B cell (primary cell): ENCODE results near the gene CHD6. TPM values are rescaled to one million over a fixed set of nuclear protein-coding genes. Genes with fewer than 3 reads are reported as not detected.

Experiments
- ATAC-seq: fragments of 200-7000 bp; cut with Tn5 transposase; one replicate; pipeline ENCODE4 v1.10.0; 2021; ENCODE audit warnings: low read depth, mild to moderate bottlenecking, moderate number of reproducible peaks, moderate library complexity
- CTCF ChIA-PET: fragments of 350-600 bp; sonication (Branson Sonifier 250); formaldehyde crosslinking; loops from one replicate; lab custom pipeline; 2021; ENCODE audit warnings: antibody characterized with exemption, inconsistent platforms; lab: Charles Lee
- POLR2A ChIA-PET: fragments of 350-600 bp; sonication (Branson Sonifier 250); formaldehyde crosslinking; loops from one replicate; lab custom pipeline; 2021; ENCODE audit warnings: antibody characterized with exemption; lab: Charles Lee
- DNase-seq: peaks from one replicate; pipeline ENCODE4 v3.0.0; 2013
- H2AFZ ChIP-seq: 2 replicates; pipeline ENCODE4 v1.6.1; 2012; ENCODE audit warnings: mild to moderate bottlenecking, low read depth, low read length; ENCODE audit not compliant: insufficient read depth, poor library complexity, severe bottlenecking
- H3K27ac ChIP-seq, 2 donors: 1 replicate in 1 of 2; 2 replicates in 1 of 2; pipeline ENCODE4 v1.5.1; 2012 to 2013; ENCODE audit warnings: low read length in 2 of 2, mild to moderate bottlenecking in 2 of 2, moderate library complexity in 1 of 2
- H3K27me3 ChIP-seq, 4 experiments: fragments of 200-600 bp in 1 of 4; sonication (generic) in 1 of 4; replicated peaks in 1 of 4; 1 replicate in 2 of 4; 2 replicates in 2 of 4; pipeline versions ENCODE4 v1.6.1 to v1.7.0; 2013 to 2016; ENCODE audit warnings: low read length in 3 of 4, mild to moderate bottlenecking in 2 of 4, mixed read lengths in 1 of 4, moderate library complexity in 1 of 4; ENCODE audit not compliant: insufficient read depth in 4 of 4, control insufficient read depth in 3 of 4; ENCODE audit errors: control extremely low read depth in 1 of 4
- H3K36me3 ChIP-seq, 2 experiments: replicated peaks in 1 of 2; 1 replicate in 1 of 2; 2 replicates in 1 of 2; pipeline versions ENCODE4 v1.6.1 to v1.7.1; 2013; ENCODE audit warnings: low read length in 1 of 2; ENCODE audit not compliant: insufficient read depth in 2 of 2, control insufficient read depth in 1 of 2; ENCODE audit errors: control extremely low read depth in 1 of 2, extremely low read depth in 1 of 2
- H3K4me1 ChIP-seq, 2 donors: fragments of 200-600 bp in 1 of 2; sonication (generic) in 1 of 2; 1 replicate in 1 of 2; 2 replicates in 1 of 2; pipeline versions ENCODE4 v1.5.1 to v1.6.1; 2013 to 2017; ENCODE audit warnings: low read length in 2 of 2; ENCODE audit not compliant: control insufficient read depth in 2 of 2, insufficient read depth in 2 of 2
- H3K4me2 ChIP-seq: replicated peaks from 2 replicates; pipeline ENCODE3; 2012; ENCODE audit warnings: mild to moderate bottlenecking, low read depth, low read length; ENCODE audit not compliant: poor library complexity, severe bottlenecking
- H3K4me3 ChIP-seq, 5 experiments: fragments of 200-600 bp in 1 of 5; sonication (generic) in 1 of 5; 1 replicate in 3 of 5; 2 replicates in 2 of 5; pipeline versions ENCODE4 v1.5.1 to v1.7.0; 2011 to 2016; ENCODE audit warnings: low read length in 4 of 5, mild to moderate bottlenecking in 4 of 5, low read depth in 2 of 5, control low read depth in 1 of 5, moderate library complexity in 1 of 5; ENCODE audit not compliant: insufficient read depth in 1 of 5; ENCODE audit errors: control extremely low read depth in 1 of 5, extremely low read depth in 1 of 5
- H3K79me2 ChIP-seq: fragments of 200-600 bp; sonication (generic); one replicate; pipeline ENCODE4 v1.6.0; 2016; ENCODE audit warnings: low read length; ENCODE audit not compliant: control insufficient read depth, insufficient read depth
- H3K9ac ChIP-seq: fragments of 200-600 bp; sonication (generic); 2 replicates; pipeline ENCODE4 v1.6.1; 2017; ENCODE audit warnings: mild to moderate bottlenecking, low read length, moderate library complexity
- H3K9me3 ChIP-seq, 3 donors: one replicate each; pipeline versions ENCODE4 v1.6.1 to v1.7.1; 2013; ENCODE audit warnings: low read length in 2 of 3; ENCODE audit not compliant: control insufficient read depth in 2 of 3, insufficient read depth in 1 of 3; ENCODE audit errors: control extremely low read depth in 1 of 3
- H4K20me1 ChIP-seq: 2 replicates; pipeline ENCODE4 v1.6.0; 2012; ENCODE audit warnings: mild to moderate bottlenecking, low read length; ENCODE audit not compliant: insufficient read depth, control insufficient read depth, poor library complexity, severe bottlenecking
- H3K27ac Mint-ChIP-seq: one replicate; pipeline ENCODE4 v1.8.0; 2021; ENCODE audit warnings: mixed read lengths
- H3K27me3 Mint-ChIP-seq: one replicate; pipeline ENCODE4 v1.8.0; 2021; ENCODE audit warnings: mixed read lengths
- H3K4me1 Mint-ChIP-seq: one replicate; pipeline ENCODE4 v1.8.0; 2021; ENCODE audit warnings: mixed read lengths
- H3K4me3 Mint-ChIP-seq: one replicate; pipeline ENCODE4 v1.8.0; 2021; ENCODE audit warnings: mixed read lengths
- H3K9me3 Mint-ChIP-seq: one replicate; pipeline ENCODE4 v1.8.0; 2022; ENCODE audit warnings: mixed read lengths; ENCODE audit not compliant: insufficient read depth
- EZH2 ChIP-seq: IDR thresholded peaks from 2 replicates; pipeline ENCODE4 v1.6.1; 2012; ENCODE audit warnings: borderline replicate concordance, low read depth, mild to moderate bottlenecking, moderate library complexity, low read length; ENCODE audit not compliant: insufficient read depth, poor library complexity, severe bottlenecking
- WGBS: methylation state at CpG from one replicate; pipeline ENCODE4 v1.1.5; 2013; ENCODE audit warnings: missing lambda C conversion rate; ENCODE audit not compliant: insufficient coverage; 5-methylcytosine and 5-hydroxymethylcytosine counted together
- intact Hi-C: fragments of 100-400 bp; cut with micrococcal nuclease; formaldehyde crosslinking; loops from one replicate; pipeline ENCODE4 v1.10.0; 2022
- polyA plus RNA-seq: library from polyadenylated mRNA; depleted of rRNA; stranded (reverse); fragments of >200 nt; gene quantifications from 2 replicates; pipeline ENCODE4 v1.2.3, GENCODE V29; 2012
- total RNA-seq, 2 donors: library from RNA; stranded (reverse); fragments of 120-200 nt in 1 of 2; gene quantifications; 1 replicate in 1 of 2; 2 replicates in 1 of 2; pipeline versions ENCODE4 v1.2.3 to v1.2.4, GENCODE V29; 2013 to 2022
- TF ChIP-seq, protein P1 (sequence below): fragments of 200-600 bp; IDR thresholded peaks from one replicate; pipeline ENCODE4 v1.8.0; 2022; ENCODE audit warnings: antibody characterized with exemption, mild to moderate bottlenecking

Gene CHD6
- total and polyA plus RNA-seq, 2 donors (not counting 1 experiment from before 2014, with no cell fraction given), result 10.3 to 117 TPM

DNA sequence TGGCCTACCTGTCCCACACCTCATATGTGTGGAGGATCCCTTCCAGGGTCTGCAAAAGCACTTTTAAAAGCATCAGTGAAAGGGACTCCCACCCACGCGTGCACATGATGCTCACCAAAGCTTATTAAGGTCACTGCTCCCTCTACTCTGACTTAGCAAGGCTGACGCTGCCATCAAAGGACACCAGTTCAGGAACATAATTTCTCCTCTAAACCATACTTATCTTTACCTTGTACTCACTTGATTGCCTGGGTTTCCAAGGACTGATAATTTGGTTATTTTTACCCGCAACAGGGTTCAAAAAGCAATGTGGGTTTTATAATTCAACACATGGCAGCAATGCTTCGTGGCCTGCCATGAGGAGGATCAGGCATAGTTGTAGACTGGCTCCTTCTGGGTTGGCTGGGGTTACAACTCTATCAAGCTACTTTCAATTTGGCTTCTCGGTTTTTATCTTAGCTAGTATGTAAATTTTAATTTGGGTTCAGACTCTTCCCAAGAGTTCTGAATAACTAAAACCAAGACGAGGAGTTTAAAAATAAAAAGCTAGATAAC lies 199.4 kb downstream of the CHD6 start:
- intact Hi-C loops, result no loop called here

DNA sequence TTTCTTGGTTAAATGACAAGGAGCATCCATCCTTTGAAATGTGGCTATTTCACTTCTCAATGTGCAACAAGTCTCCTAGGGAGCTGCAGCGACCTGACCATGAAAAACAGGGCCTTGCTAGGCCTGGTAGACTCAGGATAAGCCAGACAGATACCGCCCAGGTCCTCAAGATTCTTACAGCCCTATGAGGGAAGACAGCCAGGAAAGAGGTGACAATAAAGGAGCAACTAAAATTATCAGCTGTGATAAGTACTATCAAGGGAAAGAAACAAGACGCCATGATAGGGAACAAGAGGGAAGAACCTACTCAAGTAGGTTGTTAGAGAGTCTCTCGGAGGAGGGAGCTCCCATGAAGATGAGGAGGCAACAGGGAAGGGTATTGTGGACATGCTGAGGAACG lies 200.1 kb downstream of the CHD6 start:
- H3K36me3 ChIP-seq, result peaks cover 15 to 81% of the 10 kb centered on the region in 2 experiments
- H2AFZ ChIP-seq, result no peak overlapping the region
- H3K4me1 Mint-ChIP-seq, result no peaks in the 10 kb centered on the region
- no peaks in the 10 kb centered on the region for H3K9me3 Mint-ChIP-seq
- 88% methylated on average over 4 of the region's 5 CpGs for WGBS
- no peak overlapping the region for H3K27ac ChIP-seq
- H3K27me3 Mint-ChIP-seq, result no peaks in the 10 kb centered on the region
- H3K9me3 ChIP-seq, result no peaks in the 10 kb centered on the region
- H3K27ac Mint-ChIP-seq, result no peak overlapping the region
- no peaks in the 10 kb centered on the region for H3K79me2 ChIP-seq
- H3K27me3 ChIP-seq, result no peaks in the 10 kb centered on the region
- CTCF ChIA-PET, result interaction anchor here (0.6 kb wide), 1 partner anchor 69 kb away, joined by 3 read pairs; no protein-coding TSS in a partner anchor
- DNase-seq (no peak), ATAC-seq (no peak)
- no peak for TF ChIP-seq EZH2
- TF ChIP-seq, protein P1, sequence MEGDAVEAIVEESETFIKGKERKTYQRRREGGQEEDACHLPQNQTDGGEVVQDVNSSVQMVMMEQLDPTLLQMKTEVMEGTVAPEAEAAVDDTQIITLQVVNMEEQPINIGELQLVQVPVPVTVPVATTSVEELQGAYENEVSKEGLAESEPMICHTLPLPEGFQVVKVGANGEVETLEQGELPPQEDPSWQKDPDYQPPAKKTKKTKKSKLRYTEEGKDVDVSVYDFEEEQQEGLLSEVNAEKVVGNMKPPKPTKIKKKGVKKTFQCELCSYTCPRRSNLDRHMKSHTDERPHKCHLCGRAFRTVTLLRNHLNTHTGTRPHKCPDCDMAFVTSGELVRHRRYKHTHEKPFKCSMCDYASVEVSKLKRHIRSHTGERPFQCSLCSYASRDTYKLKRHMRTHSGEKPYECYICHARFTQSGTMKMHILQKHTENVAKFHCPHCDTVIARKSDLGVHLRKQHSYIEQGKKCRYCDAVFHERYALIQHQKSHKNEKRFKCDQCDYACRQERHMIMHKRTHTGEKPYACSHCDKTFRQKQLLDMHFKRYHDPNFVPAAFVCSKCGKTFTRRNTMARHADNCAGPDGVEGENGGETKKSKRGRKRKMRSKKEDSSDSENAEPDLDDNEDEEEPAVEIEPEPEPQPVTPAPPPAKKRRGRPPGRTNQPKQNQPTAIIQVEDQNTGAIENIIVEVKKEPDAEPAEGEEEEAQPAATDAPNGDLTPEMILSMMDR, result no peak
- no peak overlapping the region for H3K4me3 ChIP-seq
- POLR2A ChIA-PET, result no interaction called here
- no peak overlapping the region for H3K9ac ChIP-seq
- no peaks in the 10 kb centered on the region for H4K20me1 ChIP-seq
- no peak overlapping the region for H3K4me3 Mint-ChIP-seq
- intact Hi-C loops, result no loop called here
- H3K4me2 ChIP-seq, result no peak overlapping the region
- H3K4me1 ChIP-seq, result no peaks in the 10 kb centered on the region

More for the DNA sequence above, 199.4 kb downstream of the CHD6 start:
- H3K4me1 Mint-ChIP-seq, result no peaks in the 10 kb centered on the region
- Histone ChIP-seq H3K4me1 (no peaks in the 10 kb centered on the region), H2AFZ (no peak overlapping the region), H4K20me1 (no peaks in the 10 kb centered on the region), H3K27ac (no peak overlapping the region), H3K9ac (no peak overlapping the region), H3K4me3 (no peak overlapping the region), H3K27me3 (no peaks in the 10 kb centered on the region), H3K79me2 (no peaks in the 10 kb centered on the region), H3K9me3 (no peaks in the 10 kb centered on the region), H3K36me3 (peaks cover 13 to 81% of the 10 kb centered on the region in 2 experiments), H3K4me2 (no peak overlapping the region)
- no peak overlapping the region for H3K4me3 Mint-ChIP-seq
- no peaks in the 10 kb centered on the region for H3K9me3 Mint-ChIP-seq
- no peak for ATAC-seq
- 98% methylated on average over 3 of the region's 7 CpGs for WGBS
- no peak overlapping the region for H3K27ac Mint-ChIP-seq
- H3K27me3 Mint-ChIP-seq, result no peaks in the 10 kb centered on the region
- POLR2A ChIA-PET, result no interaction called here
- no peak for TF ChIP-seq EZH2
- TF ChIP-seq, protein P1, result no peak
- CTCF ChIA-PET, result interaction anchor here (0.9 kb wide), 1 partner anchor 8 kb away, joined by 3 read pairs; no protein-coding TSS in a partner anchor
- no peak for DNase-seq
